ENCODE results near the gene INPP4A. TPM values are rescaled to one million over a fixed set of nuclear protein-coding genes. Genes with fewer than 3 reads are reported as not detected.

Gene INPP4A
- total and polyA plus RNA-seq, 2 of the 13 experiments (the other 11 are each of a cell fraction or from before 2014, with no cell fraction given), result 10.1 to 10.9 TPM

- no peak for TF ChIP-seq ZNF687 (CRISPR knock-in tag; IDR thresholded peaks at IDR 0.05)
Observed at GRCh38 chr2:98416383-98417159, 28.1 kb upstream of the INPP4A start (continued).

GRCh38 chr2:98419544-98419943 is 25.1 kb upstream of the INPP4A start:
- Histone ChIP-seq H3K4me2 (ENCODE audit: low read depth, low read length) (no peak overlapping the region), H3K9ac (ENCODE audit: insufficient read depth, low read depth, low read length) (no peak overlapping the region), H3K36me3 (replicated peaks in 1 of 2; ENCODE audit: control insufficient read depth in 1 of 2, insufficient read depth in 2 of 2, low read length in 2 of 2) (no peaks in the 10 kb centered on the region), H3K27ac (ENCODE audit: extremely low read length, insufficient read depth, low read length) (no peak overlapping the region), H4K20me1 (ENCODE audit: insufficient read depth, low read length) (no peaks in the 10 kb centered on the region), H3K9me3 (ENCODE audit: low read length) (peaks cover 12% of the 10 kb centered on the region; the same call in 1 of the 2 replicates), H3K27me3 (ENCODE audit: control insufficient read depth in 1 of 2, insufficient read depth in 2 of 2, low read length in 2 of 2) (peaks cover 0 to 1% of the 10 kb centered on the region in 2 experiments; a peak in 1 of 5 replicates), H3K4me1 (ENCODE audit: insufficient read depth, low read length) (no peaks in the 10 kb centered on the region), H3K4me3 (replicated peaks in 1 of 3; ENCODE audit: insufficient read depth in 1 of 3, low read depth in 2 of 3, low read length in 3 of 3) (no peak overlapping the region), H3K79me2 (ENCODE audit: insufficient read depth, low read length) (no peaks in the 10 kb centered on the region), H2AFZ (ENCODE audit: low read length) (no peak overlapping the region)
- FAIRE-seq, result no peak
- CTCF ChIA-PET (ENCODE audit: low intra/inter-chr PET ratio, low total read pairs), result no interaction called here
- WGBS (ENCODE audit: low lambda C conversion rate), result 6% methylated on average over 2 of the region's 2 CpGs
- no peak for ATAC-seq
- BruUV-seq (replicated peaks), result no TSS peak
- POLR2A ChIA-PET, result no interaction called here
- no peak for DNase-seq (ENCODE audit: low spot score)
- intact Hi-C loops (cut with micrococcal nuclease; ENCODE audit: unreplicated experiment), result no loop called here
- in situ Hi-C loops (cut with HindIII; ENCODE audit: extremely low pct_ligation_motif_present, low pct_unique_long_range_greater_than_20kb), result loop anchor here (25.0 kb wide), 1 partner anchor 418 kb away; no protein-coding TSS in a partner anchor
- TF ChIP-seq HNF1B (CRISPR knock-in tag; IDR thresholded peaks at IDR 0.05) (no peak), ZNF784 (CRISPR knock-in tag; IDR thresholded peaks at IDR 0.05; ENCODE audit: borderline replicate concordance) (no peak), ZNF75D (CRISPR knock-in tag; IDR thresholded peaks at IDR 0.05; ENCODE audit: borderline replicate concordance) (no peak), THAP8 (CRISPR knock-in tag; IDR thresholded peaks at IDR 0.05; ENCODE audit: borderline replicate concordance) (no peak), BCLAF1 (IDR thresholded peaks at IDR 0.05) (no peak), ZBTB42 (CRISPR knock-in tag; IDR thresholded peaks at IDR 0.05) (no peak), MED8 (CRISPR knock-in tag; IDR thresholded peaks at IDR 0.05; ENCODE audit: insufficient replicate concordance) (no peak)
